DMS79 (cell line): ENCODE results near the gene RCN2.

Experiments
- DNase-seq: peaks from one replicate; lab custom pipeline; 2025; lab: John Stamatoyannopoulos, UW

The RCN2 gene

GRCh38 chr15:76994496-76994895 lies 62.9 kb downstream of the RCN2 start:
- DNase-seq: no peak

- no peak for DNase-seq
Observed at GRCh38 chr15:76994971-76995945, 63.7 kb downstream of the RCN2 start, which contains the start of gene PSTPIP1. Gene PSTPIP1 (plus strand): TSS chr15:76995126. CDS start chr15:76995574, 448 bp downstream.

GRCh38 chr15:76996076-76996525 lies 64.6 kb downstream of the RCN2 start:
- no peak for DNase-seq

GRCh38 chr15:76996526-76997401 lies 65.2 kb downstream of the RCN2 start:
- no peak for DNase-seq

GRCh38 chr15:76998663-76999285 lies 67.2 kb downstream of the RCN2 start:
- DNase-seq: no peak

GRCh38 chr15:76999996-77000395 lies 68.4 kb downstream of the RCN2 start:
- DNase-seq: no peak

- DNase-seq: no peak
Observed at GRCh38 chr15:77001351-77001750, 69.8 kb downstream of the RCN2 start.

- no peak for DNase-seq
Observed at GRCh38 chr15:77001966-77002365, 70.4 kb downstream of the RCN2 start.

- no peak for DNase-seq
Observed at GRCh38 chr15:77002436-77002835, 70.9 kb downstream of the RCN2 start.

- no peak for DNase-seq
Observed at GRCh38 chr15:77002954-77003912, 71.7 kb downstream of the RCN2 start.
